Measurements from ENCODE around the gene EP400. TPM values are rescaled to one million over a fixed set of nuclear protein-coding genes. Genes with fewer than 3 reads are reported as not detected.

The EP400 gene
- total and polyA plus RNA-seq, 2 experiments from 2014 or later: 10.3 to 12.3 TPM

DNA sequence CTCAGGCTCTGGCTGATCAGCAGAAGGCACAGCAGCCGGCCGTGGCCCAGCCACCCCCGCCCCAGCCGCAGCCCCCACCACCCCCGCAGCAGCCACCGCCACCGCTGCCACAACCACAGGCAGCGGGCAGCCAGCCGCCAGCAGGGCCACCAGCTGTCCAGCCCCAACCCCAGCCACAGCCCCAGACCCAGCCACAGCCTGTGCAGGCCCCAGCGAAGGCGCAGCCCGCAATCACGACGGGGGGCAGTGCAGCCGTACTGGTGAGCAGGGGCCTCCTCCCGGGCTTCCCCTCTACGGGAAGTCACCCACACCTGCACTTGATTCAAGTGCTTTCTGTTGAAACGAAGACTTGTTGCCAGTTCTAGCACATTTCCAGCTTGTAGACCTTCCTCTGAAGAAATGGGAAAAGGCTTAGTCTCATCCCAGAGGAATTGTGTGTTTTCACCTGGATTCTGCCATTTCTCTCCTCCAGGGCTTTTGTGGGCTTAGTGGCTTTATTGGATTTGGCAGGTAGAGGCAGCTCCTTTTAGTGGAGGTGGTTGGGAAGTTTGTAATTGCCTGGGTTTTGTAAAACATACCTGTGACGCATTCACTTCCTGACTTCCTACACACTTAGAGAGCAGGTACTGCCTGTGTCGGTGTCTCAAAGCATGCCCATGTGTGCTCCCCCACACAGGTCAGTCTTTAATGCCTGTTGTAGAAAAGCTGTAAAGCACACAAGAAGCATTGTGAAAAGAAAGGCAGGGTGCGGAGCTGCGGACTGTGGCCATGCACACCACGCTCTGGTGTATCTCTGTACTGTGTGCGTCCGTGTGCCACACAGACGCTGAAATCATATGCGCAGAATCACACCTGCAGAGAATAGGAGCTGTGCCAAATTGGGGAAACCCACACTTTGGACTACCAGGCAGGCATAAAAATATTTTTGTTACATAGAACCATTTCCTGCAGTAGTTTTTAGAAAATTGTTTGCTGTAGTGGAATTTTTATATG lies 103.9 kb downstream of the EP400 start:
- DNase-seq (ENCODE audit: low spot score): no peak
- Histone ChIP-seq H3K9me3 (ENCODE audit: low read depth) (no peaks in the 10 kb centered on the region), H4K20me1 (ENCODE audit: insufficient read depth, poor library complexity, severe bottlenecking) (no peaks in the 10 kb centered on the region), H3K27me3 (no peaks in the 10 kb centered on the region), H3K4me2 (no peak overlapping the region), H2AFZ (no peak overlapping the region), H3K79me2 (no peaks in the 10 kb centered on the region), H3K9me2 (replicated peaks; ENCODE audit: insufficient read depth) (no peaks in the 10 kb centered on the region), H3K4me3 (no peak overlapping the region), H3K36me3 (replicated peaks; ENCODE audit: insufficient read depth, low read depth) (no peaks in the 10 kb centered on the region), H3K27ac (no peak overlapping the region), H3K4me1 (ENCODE audit: insufficient read depth) (no peaks in the 10 kb centered on the region)
- TF ChIP-seq, protein P1, sequence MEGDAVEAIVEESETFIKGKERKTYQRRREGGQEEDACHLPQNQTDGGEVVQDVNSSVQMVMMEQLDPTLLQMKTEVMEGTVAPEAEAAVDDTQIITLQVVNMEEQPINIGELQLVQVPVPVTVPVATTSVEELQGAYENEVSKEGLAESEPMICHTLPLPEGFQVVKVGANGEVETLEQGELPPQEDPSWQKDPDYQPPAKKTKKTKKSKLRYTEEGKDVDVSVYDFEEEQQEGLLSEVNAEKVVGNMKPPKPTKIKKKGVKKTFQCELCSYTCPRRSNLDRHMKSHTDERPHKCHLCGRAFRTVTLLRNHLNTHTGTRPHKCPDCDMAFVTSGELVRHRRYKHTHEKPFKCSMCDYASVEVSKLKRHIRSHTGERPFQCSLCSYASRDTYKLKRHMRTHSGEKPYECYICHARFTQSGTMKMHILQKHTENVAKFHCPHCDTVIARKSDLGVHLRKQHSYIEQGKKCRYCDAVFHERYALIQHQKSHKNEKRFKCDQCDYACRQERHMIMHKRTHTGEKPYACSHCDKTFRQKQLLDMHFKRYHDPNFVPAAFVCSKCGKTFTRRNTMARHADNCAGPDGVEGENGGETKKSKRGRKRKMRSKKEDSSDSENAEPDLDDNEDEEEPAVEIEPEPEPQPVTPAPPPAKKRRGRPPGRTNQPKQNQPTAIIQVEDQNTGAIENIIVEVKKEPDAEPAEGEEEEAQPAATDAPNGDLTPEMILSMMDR (IDR thresholded peaks at IDR 0.05; ENCODE audit: poor library complexity): no peak
- no peak for TF ChIP-seq EZH2phosphoT487 (IDR thresholded peaks at IDR 0.05; ENCODE audit: low read depth, severe bottlenecking, unreplicated experiment)
- no peak for TF ChIP-seq EZH2 (IDR thresholded peaks at IDR 0.05; ENCODE audit: borderline replicate concordance)
- WGBS (ENCODE audit: low lambda C conversion rate, missing lambda C conversion rate): 97% methylated on average over 20 of the region's 27 CpGs

DNA sequence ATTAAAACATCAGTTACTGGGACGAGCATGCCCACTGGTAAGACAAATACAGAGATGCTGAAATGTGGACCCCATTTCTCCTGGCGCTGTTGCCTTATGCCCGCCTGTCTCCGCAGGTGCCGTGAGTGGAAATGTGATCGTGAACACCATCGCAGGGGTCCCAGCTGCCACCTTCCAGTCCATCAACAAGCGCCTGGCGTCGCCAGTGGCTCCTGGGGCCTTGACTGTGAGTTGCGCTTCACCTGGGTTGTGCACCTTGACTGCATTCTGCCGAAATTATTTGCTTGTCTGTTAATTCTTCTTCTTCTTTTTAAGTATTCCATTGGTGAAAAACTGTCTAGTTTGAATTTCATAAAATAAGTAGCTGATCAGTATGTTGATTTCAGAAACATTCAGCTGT lies 105.2 kb downstream of the EP400 start:
- no peaks in the 10 kb centered on the region for H3K9me2 ChIP-seq (replicated peaks; ENCODE audit: insufficient read depth)
- no peak overlapping the region for H3K27ac ChIP-seq
- no peaks in the 10 kb centered on the region for H3K9me3 ChIP-seq (ENCODE audit: low read depth)
- H3K4me3 ChIP-seq: no peak overlapping the region
- no peaks in the 10 kb centered on the region for H3K79me2 ChIP-seq
- no peaks in the 10 kb centered on the region for H3K27me3 ChIP-seq
- over 99% methylated on average over 12 of the region's 12 CpGs for WGBS (ENCODE audit: low lambda C conversion rate, missing lambda C conversion rate)
- H4K20me1 ChIP-seq (ENCODE audit: insufficient read depth, poor library complexity, severe bottlenecking): no peaks in the 10 kb centered on the region
- no peak for TF ChIP-seq EZH2phosphoT487 (IDR thresholded peaks at IDR 0.05; ENCODE audit: low read depth, severe bottlenecking, unreplicated experiment)
- TF ChIP-seq, protein P1 (IDR thresholded peaks at IDR 0.05; ENCODE audit: poor library complexity): no peak
- TF ChIP-seq EZH2 (IDR thresholded peaks at IDR 0.05; ENCODE audit: borderline replicate concordance): no peak
- H2AFZ ChIP-seq: no peak overlapping the region
- H3K4me1 ChIP-seq (ENCODE audit: insufficient read depth): no peaks in the 10 kb centered on the region
- H3K4me2 ChIP-seq: no peak overlapping the region
- no peaks in the 10 kb centered on the region for H3K36me3 ChIP-seq (replicated peaks; ENCODE audit: insufficient read depth, low read depth)
- no peak for DNase-seq (ENCODE audit: low spot score)

DNA sequence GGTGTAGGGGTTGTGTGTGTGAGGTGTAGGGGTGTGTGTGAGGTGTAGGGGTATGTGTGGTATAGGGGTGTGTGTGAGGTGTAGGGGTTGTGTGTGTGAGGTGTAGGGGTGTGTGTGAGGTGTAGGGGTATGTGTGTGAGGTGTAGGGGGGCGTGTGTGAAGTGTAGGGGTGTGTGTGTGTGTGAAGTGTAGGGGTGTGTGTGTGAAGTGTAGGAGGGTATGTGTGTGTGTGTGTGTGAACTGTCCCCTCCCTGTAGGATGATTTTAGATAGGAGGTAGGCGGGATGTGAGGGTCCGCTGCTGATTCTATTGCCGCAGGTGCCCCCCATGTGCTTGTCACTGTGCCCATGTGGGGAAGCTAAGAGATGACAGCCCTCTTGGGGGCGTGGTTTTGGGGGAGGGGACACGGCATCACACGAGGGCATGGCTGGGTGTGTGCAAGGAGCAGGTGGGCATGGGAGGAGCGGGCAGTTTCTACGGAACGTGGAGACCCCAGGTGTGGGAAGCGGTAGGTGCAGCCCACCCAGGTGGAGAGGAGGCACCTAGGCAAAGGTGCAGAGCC lies 105.9 kb downstream of the EP400 start:
- Histone ChIP-seq H3K4me3 (no peak overlapping the region), H3K27ac (no peak overlapping the region), H3K9me3 (ENCODE audit: low read depth) (no peaks in the 10 kb centered on the region), H4K20me1 (ENCODE audit: insufficient read depth, poor library complexity, severe bottlenecking) (no peaks in the 10 kb centered on the region), H3K4me2 (no peak overlapping the region), H3K79me2 (no peaks in the 10 kb centered on the region), H3K27me3 (no peaks in the 10 kb centered on the region), H3K9me2 (replicated peaks; ENCODE audit: insufficient read depth) (no peaks in the 10 kb centered on the region), H3K4me1 (ENCODE audit: insufficient read depth) (no peaks in the 10 kb centered on the region), H3K36me3 (replicated peaks; ENCODE audit: insufficient read depth, low read depth) (no peaks in the 10 kb centered on the region), H2AFZ (no peak overlapping the region)
- DNase-seq (ENCODE audit: low spot score): no peak
- no peak for TF ChIP-seq EZH2 (IDR thresholded peaks at IDR 0.05; ENCODE audit: borderline replicate concordance)
- TF ChIP-seq, protein P1 (IDR thresholded peaks at IDR 0.05; ENCODE audit: poor library complexity): no peak
- no peak for TF ChIP-seq EZH2phosphoT487 (IDR thresholded peaks at IDR 0.05; ENCODE audit: low read depth, severe bottlenecking, unreplicated experiment)
- 95% methylated on average over 9 of the region's 11 CpGs for WGBS (ENCODE audit: low lambda C conversion rate, missing lambda C conversion rate)
